WI38 (cell line): ENCODE measurements around the gene ECE1.

Source experiments
- H3K4me3 ChIP-seq: 2 replicates; pipeline ENCODE4 v1.5.1; 2011; ENCODE audit warnings: low read depth, mild to moderate bottlenecking, control low read depth, low read length
- TF ChIP-seq, protein P1 (sequence below): IDR thresholded peaks from 2 replicates; pipeline ENCODE4 v1.5.1; 2012; ENCODE audit warnings: low read depth, mild to moderate bottlenecking, control low read depth, low read length

Gene ECE1

DNA sequence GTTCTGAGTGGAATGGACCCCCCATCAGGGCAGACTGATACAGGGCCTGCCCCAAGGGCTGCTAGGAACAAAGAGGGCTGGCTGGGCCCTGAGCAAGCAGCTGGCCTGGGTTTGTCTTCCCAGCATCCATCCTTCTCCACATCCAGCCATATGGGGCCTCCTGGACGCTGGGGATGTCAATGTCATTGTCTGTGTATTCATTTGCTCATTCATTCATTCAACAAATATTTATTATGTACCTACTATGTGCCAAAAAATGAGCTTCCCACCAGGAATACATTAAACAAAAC is 15.6 kb upstream of the ECE1 start:
- no peak overlapping the region for H3K4me3 ChIP-seq
- TF ChIP-seq, protein P1, sequence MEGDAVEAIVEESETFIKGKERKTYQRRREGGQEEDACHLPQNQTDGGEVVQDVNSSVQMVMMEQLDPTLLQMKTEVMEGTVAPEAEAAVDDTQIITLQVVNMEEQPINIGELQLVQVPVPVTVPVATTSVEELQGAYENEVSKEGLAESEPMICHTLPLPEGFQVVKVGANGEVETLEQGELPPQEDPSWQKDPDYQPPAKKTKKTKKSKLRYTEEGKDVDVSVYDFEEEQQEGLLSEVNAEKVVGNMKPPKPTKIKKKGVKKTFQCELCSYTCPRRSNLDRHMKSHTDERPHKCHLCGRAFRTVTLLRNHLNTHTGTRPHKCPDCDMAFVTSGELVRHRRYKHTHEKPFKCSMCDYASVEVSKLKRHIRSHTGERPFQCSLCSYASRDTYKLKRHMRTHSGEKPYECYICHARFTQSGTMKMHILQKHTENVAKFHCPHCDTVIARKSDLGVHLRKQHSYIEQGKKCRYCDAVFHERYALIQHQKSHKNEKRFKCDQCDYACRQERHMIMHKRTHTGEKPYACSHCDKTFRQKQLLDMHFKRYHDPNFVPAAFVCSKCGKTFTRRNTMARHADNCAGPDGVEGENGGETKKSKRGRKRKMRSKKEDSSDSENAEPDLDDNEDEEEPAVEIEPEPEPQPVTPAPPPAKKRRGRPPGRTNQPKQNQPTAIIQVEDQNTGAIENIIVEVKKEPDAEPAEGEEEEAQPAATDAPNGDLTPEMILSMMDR: no peak

DNA sequence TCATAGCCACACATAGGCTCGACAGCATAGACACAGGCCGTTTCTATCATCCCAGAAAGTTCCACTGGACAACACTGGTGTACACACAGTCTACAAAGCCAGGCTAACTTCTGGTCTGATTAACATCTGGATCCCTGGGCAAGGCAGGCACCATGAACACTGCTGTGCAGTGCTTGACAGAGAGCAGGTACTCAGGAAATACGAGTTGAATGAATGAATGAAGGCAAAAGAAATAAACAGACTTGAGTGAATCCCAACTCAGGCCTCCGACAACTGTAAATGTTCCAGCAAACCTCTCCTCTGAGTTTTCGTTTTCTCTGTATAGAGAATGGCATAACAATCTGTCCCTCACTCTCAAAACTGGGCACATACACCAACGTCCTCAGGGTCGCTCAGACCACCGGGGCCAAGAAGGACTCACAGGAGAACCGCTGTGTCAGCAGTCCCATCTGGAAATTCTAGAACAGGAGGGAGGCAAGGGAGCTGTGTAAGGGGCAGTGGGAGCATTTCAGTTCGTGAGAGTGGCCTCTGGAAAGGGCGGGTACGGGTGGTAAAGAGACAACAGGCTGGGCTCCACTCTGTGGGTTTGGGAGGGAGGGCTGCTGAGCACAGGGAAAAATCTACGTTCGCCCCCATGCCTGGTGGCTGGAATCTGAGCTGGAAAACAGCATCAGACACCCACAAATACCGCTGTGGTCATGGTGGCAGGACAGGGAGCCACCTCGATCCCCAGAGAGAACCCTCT is 15.1 kb upstream of the ECE1 start:
- TF ChIP-seq, protein P1: no peak
- no peak overlapping the region for H3K4me3 ChIP-seq

DNA sequence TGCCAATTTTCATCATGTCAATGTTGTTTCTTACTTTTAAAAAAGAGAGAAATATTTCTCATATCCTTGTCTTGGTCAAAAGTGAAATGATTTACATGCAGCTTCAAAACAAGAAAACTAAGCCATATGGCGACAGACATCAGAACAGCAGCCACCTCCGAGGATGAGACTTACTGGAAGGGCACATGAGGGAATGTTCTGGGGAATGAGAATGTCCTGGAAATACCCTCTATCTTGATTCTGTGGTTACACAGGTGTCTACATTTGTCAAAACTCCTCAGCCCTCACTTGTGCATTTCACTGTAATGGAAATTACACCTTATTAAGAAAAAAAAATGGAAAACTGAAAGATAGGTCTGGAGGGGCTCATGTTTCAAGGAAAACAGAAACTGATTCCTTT is 14.2 kb upstream of the ECE1 start:
- TF ChIP-seq, protein P1: no peak

DNA sequence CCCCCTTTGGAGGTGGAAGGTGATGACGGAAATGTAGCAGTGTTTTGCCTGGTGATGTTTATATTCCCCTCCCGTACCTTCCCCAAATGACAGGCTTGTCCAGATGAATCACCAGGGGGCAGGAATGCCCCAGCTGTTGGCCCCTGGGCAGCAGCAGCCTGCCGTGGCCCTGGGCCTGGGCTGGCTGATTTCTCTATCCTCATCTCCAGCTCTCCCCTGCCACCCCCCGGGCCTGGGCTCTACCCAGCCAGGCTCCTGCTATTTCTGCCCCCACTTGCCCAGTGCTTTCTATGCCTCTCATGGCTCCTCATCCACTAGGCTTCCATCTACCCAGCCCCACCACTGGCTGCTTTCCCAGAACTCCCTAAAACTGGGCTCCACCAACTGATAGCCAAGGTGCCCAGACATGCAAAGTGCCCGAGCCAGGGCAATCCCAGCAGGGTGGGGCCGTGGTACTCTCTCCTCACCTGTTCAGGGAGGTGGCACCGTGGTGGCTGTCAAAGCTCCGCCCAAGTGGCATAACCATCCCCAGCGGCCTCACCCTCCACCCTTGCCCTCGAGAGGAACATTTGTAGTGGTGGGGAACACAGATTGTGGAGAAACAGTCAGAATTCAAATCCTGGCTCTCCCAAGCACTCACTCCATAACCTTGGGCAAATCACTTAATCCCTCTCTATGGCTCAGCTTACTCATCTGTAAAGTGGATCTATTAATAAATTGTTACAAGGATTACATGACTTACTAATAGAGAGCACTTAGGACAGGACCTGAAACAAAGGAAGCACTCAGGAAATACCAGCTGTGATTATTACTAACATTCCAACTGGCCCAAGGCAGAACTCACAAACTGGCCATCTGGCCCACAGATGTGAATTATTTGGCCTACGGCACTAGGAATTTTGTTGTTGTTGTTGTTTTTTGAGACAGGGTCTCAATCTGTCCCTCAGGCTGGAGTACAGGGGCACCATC is 12.8 kb upstream of the ECE1 start:
- TF ChIP-seq, protein P1: no peak
- H3K4me3 ChIP-seq: no peak overlapping the region

More for the DNA sequence above, 14.2 kb upstream of the ECE1 start:
- H3K4me3 ChIP-seq: no peak overlapping the region

DNA sequence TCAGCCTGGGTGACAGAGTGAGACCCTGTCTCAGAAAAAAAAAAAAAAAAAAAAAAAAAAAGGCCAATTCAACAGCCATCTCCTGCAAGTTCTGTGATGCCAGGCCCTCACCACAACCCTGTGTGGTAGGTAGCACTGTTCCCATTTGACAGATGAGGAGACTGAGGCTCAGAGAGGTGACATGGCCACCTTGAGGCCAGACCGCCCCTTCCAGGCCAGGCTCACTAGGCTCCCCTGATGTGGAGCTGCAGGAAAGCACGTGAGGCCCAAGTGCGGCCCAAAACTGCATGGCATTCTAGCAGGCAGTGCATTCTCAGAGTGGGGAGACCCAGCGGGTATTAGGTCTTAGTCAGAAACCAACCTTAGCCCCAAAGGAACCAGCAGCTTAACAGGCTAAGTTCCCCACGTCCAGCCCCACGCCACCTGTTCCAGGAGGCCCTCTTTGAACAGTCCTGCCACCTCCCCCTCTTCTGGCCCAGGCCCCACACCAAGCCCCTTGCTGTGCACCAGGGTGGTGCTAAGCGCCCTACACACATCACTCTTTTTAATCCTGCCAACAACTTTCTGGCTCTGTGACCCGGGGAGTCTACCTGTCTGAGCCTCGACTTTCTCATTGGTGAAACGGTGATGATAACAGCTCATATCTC is 11.7 kb upstream of the ECE1 start:
- H3K4me3 ChIP-seq: no peak overlapping the region
- TF ChIP-seq, protein P1: no peak

DNA sequence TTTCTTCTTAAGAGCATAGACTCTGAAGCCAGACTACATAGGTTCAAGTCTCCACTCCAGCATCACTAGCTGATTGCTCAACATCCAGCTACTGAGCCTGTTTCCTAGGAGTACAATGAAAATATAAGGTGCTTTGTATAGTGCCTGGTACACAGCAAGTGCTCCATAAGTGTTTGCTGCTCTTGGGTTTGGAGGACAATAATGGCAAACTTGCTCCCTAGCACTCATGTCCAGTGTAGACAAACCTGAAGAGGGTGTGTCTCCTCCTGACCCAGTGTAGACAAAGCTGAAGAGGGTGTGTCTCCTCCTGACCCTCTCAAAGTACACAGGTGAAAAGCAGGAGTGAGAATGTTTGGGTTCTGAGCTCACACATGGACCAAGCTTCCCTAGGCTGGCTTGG is 10.5 kb upstream of the ECE1 start:
- no peak overlapping the region for H3K4me3 ChIP-seq
- TF ChIP-seq, protein P1: no peak
